T-helper 1 cell treated with Interleukin-12 subunit alpha and Interleukin-12 subunit beta and Interleukin-4 antibody, amounts not matched to agents 30 μg/mL and 1 μg/mL, for 36 hours (primary cell): ENCODE measurements around the gene C3orf33.

Source experiments
- H3K27ac Mint-ChIP-seq: one replicate; pipeline ENCODE4 v1.8.0; 2021; ENCODE audit warnings: mild to moderate bottlenecking, mixed read lengths
- H3K27me3 Mint-ChIP-seq: one replicate; pipeline ENCODE4 v1.8.0; 2021; ENCODE audit warnings: low read depth, mixed read lengths
- H3K36me3 Mint-ChIP-seq: one replicate; pipeline ENCODE4 v1.8.0; 2021; ENCODE audit warnings: low read depth, mixed read lengths
- H3K4me1 Mint-ChIP-seq: one replicate; pipeline ENCODE4 v1.8.0; 2021; ENCODE audit warnings: low read depth, mixed read lengths
- H3K4me3 Mint-ChIP-seq: one replicate; pipeline ENCODE4 v1.8.0; 2021; ENCODE audit warnings: mild to moderate bottlenecking, moderate library complexity, mixed read lengths
- H3K9me3 Mint-ChIP-seq: one replicate; pipeline ENCODE4 v1.8.0; 2021; ENCODE audit warnings: mixed read lengths

Gene C3orf33

GRCh38 chr3:155757577-155757976 lies 48.5 kb downstream of the C3orf33 start:
- no peaks in the 10 kb centered on the region for H3K4me1 Mint-ChIP-seq
- no peaks in the 10 kb centered on the region for H3K36me3 Mint-ChIP-seq
- no peaks in the 10 kb centered on the region for H3K27me3 Mint-ChIP-seq
- H3K4me3 Mint-ChIP-seq = no peak overlapping the region
- no peaks in the 10 kb centered on the region for H3K9me3 Mint-ChIP-seq
- no peak overlapping the region for H3K27ac Mint-ChIP-seq

DNA sequence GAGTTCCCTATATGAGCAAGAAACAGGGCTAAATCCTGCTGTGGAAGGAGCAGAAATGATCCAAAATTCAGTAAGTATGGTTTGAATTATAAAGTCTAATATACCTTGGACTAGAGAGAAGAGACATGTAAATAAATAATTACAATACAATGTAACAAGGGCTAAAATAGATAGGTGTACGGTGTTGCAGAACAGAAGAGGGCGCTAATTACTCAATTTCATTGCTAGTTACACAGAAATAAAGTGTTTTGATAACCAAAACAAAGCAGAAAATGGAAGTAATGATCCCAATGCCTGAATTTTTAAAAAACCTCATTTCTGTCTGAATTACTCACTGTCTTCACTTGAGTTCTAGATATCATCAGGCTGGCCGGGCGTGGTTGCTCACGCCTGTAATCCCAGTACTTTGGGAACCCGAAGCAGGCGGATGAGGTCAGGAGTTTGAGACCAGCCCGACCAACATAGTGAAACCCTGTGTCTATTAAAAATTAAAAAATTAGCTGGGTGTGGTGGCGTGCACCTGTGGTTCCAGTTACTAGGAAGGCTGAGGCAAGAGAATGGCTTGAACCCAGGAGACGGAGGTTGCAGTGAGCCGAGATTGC lies 52.9 kb downstream of the C3orf33 start:
- Mint-ChIP-seq H3K36me3 (no peaks in the 10 kb centered on the region), H3K27me3 (peaks cover 6% of the 10 kb centered on the region), H3K27ac (no peak overlapping the region), H3K9me3 (no peaks in the 10 kb centered on the region), H3K4me1 (no peaks in the 10 kb centered on the region), H3K4me3 (no peak overlapping the region)

DNA sequence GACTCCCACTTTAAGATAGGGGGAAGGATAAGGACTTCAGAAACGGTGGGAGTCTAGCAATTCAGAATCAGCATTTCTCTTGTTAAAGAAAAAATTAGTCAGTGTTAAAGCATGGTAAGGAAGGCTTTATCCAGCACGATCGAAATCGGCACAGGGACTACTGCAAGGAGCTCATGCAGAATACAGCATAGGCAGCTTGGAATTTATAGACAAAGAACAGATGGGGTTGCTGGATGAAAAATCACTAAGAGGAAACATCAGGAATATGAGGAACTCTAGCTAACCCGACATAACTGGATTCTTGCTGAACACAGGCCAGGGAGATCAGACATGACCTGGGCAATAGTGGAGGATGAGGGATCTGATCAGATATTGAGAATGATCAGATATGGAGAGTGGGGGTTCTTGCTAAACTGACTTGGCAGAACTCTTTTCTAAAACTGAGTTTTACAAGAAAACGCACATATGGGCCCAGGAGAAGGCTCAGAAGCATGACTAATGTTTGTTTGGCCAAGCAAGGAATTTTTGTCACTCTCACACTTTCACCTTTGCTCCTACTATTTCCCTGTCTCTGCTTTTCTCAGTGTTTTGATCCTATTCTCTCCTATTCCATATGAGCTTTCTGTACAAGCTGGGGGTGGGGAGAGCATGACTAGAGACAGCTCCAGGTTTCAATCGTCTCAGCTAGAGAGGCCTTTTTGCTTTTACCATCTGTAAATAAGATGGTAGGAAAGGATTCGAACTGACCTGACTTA lies 57.3 kb downstream of the C3orf33 start:
- no peak overlapping the region for H3K27ac Mint-ChIP-seq
- no peak overlapping the region for H3K4me3 Mint-ChIP-seq
- H3K4me1 Mint-ChIP-seq = peaks cover 13% of the 10 kb centered on the region
- no peaks in the 10 kb centered on the region for H3K36me3 Mint-ChIP-seq
- H3K27me3 Mint-ChIP-seq = peaks cover 49% of the 10 kb centered on the region
- no peaks in the 10 kb centered on the region for H3K9me3 Mint-ChIP-seq

GRCh38 chr3:155747946-155748290 lies 58.2 kb downstream of the C3orf33 start:
- Mint-ChIP-seq H3K4me1 (peaks cover 16% of the 10 kb centered on the region), H3K27ac (no peak overlapping the region), H3K4me3 (no peak overlapping the region), H3K27me3 (peaks cover 58% of the 10 kb centered on the region), H3K9me3 (no peaks in the 10 kb centered on the region), H3K36me3 (no peaks in the 10 kb centered on the region)

DNA sequence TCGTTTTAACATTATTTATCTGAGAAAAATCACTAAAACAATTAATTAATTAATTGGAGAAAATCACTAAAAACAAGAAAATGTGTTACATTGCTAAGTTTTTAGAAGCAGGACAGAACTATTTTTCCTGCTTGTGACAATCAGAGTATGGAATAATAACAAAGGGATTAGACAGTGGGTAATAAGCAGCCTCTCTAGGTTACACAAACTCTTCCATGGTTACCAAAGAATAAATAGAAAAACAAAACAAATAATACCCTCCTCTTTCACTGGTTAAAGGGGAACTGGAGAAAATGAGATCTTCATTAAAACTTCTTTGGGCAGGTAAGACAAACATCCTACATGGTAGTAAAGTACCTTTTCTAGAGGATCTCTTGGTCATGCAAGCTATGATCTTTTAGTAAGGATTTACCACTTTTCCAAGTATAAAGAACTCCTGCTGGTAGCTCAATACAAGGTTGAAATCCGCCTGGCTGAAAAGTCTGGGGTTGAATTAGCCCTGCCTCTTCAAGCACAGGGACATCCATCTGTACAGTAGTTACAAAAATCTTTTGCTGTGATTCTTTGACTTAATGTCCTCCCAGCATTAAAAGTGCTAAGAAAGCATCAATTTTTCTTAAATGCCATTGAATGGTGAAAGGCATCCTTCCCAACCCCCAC lies 58.7 kb downstream of the C3orf33 start:
- H3K4me1 Mint-ChIP-seq = peaks cover 16% of the 10 kb centered on the region
- no peak overlapping the region for H3K4me3 Mint-ChIP-seq
- H3K36me3 Mint-ChIP-seq = no peaks in the 10 kb centered on the region
- H3K27ac Mint-ChIP-seq = no peak overlapping the region
- H3K9me3 Mint-ChIP-seq = no peaks in the 10 kb centered on the region
- H3K27me3 Mint-ChIP-seq = peaks cover 63% of the 10 kb centered on the region

DNA sequence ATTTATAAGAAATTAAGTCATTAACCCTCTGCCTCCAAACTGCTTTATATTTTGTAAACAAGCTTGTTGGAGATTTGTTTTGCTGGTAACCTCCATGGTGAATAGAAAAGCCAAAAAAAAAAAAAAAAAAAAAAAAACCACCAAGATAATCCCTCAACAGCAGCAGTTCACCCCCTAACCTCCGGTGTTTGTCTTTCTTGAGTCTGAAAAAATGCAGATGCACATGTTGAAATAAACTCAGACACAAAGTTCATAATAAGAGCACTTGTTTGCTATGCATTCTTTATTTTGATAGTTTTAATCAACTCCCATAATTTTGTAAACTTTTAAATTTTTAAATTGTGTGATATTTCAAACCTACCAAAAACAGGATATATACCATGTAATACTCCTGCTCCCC lies 59.4 kb downstream of the C3orf33 start:
- Mint-ChIP-seq H3K4me3 (no peak overlapping the region), H3K27ac (no peak overlapping the region), H3K4me1 (peaks cover 16% of the 10 kb centered on the region), H3K36me3 (no peaks in the 10 kb centered on the region), H3K27me3 (peaks cover 66% of the 10 kb centered on the region), H3K9me3 (no peaks in the 10 kb centered on the region)

GRCh38 chr3:155745795-155746550 lies 60.1 kb downstream of the C3orf33 start:
- Mint-ChIP-seq H3K36me3 (no peaks in the 10 kb centered on the region), H3K27ac (no peak overlapping the region), H3K9me3 (no peaks in the 10 kb centered on the region), H3K27me3 (peaks cover 71% of the 10 kb centered on the region), H3K4me3 (peak overlapping the region; percentile 76), H3K4me1 (peaks cover 16% of the 10 kb centered on the region)

DNA sequence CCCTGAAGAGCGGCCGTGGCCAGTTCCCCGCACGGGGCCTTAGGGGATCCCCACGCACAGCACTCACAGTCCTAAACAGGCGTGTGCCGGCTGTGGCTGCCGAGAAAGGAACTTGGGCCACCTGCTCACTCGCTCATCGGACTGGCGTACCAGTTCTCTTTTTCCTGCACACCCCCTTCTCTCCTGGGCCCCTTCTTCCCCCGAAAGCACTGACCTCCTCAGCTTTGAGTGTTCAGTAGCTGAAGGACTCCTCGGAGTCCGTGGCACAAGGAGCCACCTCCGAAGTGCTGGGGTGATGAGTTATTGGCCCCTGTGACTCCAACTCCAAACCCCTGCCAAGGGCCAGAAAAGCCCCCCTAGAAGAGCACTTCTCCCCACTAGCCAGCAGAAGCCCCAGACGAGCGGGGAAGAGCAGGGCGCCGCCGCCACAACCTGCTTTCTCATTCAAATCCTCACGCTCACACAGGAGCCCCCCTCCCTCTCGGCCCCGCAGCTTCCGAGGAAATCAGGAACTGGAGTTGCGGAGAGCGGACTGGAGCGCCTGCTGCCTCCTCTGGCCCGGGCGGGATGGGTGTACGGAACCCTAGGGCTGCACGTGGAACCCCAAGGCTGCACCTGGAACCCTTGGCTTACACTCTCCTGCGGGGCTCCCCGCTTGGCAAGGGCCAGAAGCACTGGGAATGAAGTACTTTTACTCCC lies 61.3 kb downstream of the C3orf33 start, which contains the start of gene PLCH1:
Gene PLCH1 (minus strand): TSS at position 446 of the 699 bp plus-strand sequence. CDS start 40,847 bp downstream, outside the sequence.
- peaks cover 16% of the 10 kb centered on the region for H3K4me1 Mint-ChIP-seq
- H3K27me3 Mint-ChIP-seq = peaks cover 75% of the 10 kb centered on the region
- no peaks in the 10 kb centered on the region for H3K9me3 Mint-ChIP-seq
- H3K4me3 Mint-ChIP-seq = peak within 1 kb of the TSS; percentile 76
- H3K36me3 Mint-ChIP-seq = no peaks in the 10 kb centered on the region
- no peak within 1 kb of the TSS for H3K27ac Mint-ChIP-seq

DNA sequence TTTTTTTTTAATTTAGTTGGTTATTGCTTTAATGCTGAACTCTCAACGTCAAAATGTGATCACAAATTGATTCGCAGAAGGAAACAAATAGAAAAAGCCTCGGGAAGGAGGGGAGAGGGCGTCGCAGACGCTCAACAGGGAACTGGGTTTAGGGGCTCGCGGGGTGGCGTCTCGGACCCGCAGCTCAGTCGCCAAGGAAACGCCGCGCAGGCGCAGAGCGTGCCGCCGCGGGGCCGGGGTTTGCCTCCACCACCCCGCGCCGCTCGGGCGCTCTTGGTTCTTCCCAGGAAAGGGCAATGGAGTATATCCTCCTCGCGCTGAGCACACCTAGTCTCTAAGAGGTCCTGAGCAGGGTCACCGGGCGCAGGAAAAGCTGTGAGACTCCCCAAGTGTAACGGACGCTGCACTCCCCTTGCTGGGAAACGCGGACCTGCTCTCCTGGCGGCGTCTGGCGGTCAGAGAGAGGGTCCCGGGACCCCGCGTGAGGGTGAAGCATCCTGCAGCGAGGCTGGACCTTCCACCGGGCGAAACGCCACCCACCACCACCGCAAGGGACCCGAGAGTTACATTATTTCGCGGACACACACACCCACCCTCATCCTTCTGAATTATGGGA lies 62.0 kb downstream of the C3orf33 start:
- peaks cover 76% of the 10 kb centered on the region for H3K27me3 Mint-ChIP-seq
- no peak overlapping the region for H3K27ac Mint-ChIP-seq

DNA sequence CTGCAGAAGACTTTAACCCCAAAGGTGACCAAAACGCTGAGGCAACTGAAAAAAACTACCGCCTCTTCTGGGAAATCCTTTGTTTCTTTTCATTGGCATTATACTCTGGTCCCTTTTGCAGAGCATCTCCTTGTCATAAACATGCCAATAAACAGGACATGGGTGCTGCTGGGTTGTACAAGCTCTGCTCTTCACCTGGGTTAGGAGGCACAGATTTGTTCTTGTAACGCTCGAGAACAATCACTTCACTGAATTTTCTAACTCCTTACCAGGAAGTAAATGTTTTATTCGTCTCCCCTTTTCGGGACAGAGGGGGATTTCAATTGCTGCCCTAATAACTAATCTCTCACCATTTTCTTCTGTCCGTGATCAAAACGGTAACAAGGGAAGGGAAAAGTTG lies 62.5 kb downstream of the C3orf33 start:
- no peaks in the 10 kb centered on the region for H3K36me3 Mint-ChIP-seq
- no peak overlapping the region for H3K27ac Mint-ChIP-seq
- peaks cover 16% of the 10 kb centered on the region for H3K4me1 Mint-ChIP-seq
- H3K27me3 Mint-ChIP-seq = peaks cover 77% of the 10 kb centered on the region
- peak overlapping the region; percentile 76 for H3K4me3 Mint-ChIP-seq
- no peaks in the 10 kb centered on the region for H3K9me3 Mint-ChIP-seq

More for the DNA sequence above, 62.0 kb downstream of the C3orf33 start:
- H3K36me3 Mint-ChIP-seq = no peaks in the 10 kb centered on the region
- no peaks in the 10 kb centered on the region for H3K9me3 Mint-ChIP-seq
- H3K4me3 Mint-ChIP-seq = peak overlapping the region; percentile 76
- H3K4me1 Mint-ChIP-seq = peaks cover 16% of the 10 kb centered on the region

DNA sequence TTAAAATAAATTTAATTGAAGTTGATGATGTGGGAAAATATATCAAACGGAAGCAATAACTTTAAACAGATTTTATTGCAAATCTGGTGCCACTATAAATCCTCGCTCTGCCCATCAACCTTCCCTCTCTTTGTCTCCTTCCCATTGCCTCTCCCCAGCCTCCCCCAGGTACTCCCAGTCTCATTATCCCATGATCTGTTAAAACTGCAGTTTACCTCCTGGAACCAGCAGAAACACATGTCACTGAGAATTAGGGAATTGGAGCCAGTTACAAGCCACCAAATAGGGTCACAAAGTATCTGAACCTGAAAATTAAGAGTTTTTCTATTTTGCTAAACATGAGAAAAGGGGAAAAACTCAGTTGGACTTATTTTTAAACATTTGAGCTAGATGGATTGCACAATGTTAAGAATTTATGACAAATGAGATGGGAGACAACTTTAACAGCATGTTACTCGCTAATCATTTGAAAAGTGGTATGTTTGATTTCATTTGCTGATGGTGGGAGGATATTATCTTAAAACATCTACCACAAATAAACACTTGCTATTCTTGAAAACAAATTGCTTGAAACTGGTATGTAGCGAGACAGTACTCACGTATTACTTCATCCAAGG lies 63.6 kb downstream of the C3orf33 start:
- Mint-ChIP-seq H3K27ac (no peak overlapping the region), H3K4me1 (peaks cover 20% of the 10 kb centered on the region), H3K27me3 (peaks cover 73% of the 10 kb centered on the region), H3K9me3 (no peaks in the 10 kb centered on the region), H3K4me3 (no peak overlapping the region), H3K36me3 (no peaks in the 10 kb centered on the region)

DNA sequence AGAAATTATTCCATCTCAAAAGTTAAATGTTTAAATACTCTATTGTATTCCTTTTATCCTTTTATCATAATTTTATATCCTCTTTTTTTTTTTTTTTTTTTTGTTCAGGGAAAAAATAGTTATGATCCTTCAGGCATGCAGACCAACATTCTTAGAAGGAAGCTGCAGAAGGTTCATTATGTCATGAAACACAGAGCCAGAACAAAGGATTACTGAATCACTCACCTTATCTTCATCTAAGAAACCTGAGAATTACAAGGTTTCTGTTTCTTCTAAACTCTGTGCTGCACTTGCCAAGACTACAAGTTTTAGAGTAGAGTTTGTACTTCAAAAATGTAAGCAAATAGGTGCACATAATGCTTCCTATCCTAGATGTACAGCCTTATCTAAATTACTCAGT lies 64.5 kb downstream of the C3orf33 start:
- no peak overlapping the region for H3K27ac Mint-ChIP-seq
- H3K36me3 Mint-ChIP-seq = no peaks in the 10 kb centered on the region
- no peaks in the 10 kb centered on the region for H3K9me3 Mint-ChIP-seq
- H3K27me3 Mint-ChIP-seq = peaks cover 68% of the 10 kb centered on the region
- H3K4me3 Mint-ChIP-seq = no peak overlapping the region
- H3K4me1 Mint-ChIP-seq = peaks cover 20% of the 10 kb centered on the region

GRCh38 chr3:155741101-155741500 lies 65.0 kb downstream of the C3orf33 start:
- no peaks in the 10 kb centered on the region for H3K36me3 Mint-ChIP-seq
- H3K4me3 Mint-ChIP-seq = no peak overlapping the region
- no peaks in the 10 kb centered on the region for H3K9me3 Mint-ChIP-seq
- peaks cover 20% of the 10 kb centered on the region for H3K4me1 Mint-ChIP-seq
- H3K27ac Mint-ChIP-seq = no peak overlapping the region
- H3K27me3 Mint-ChIP-seq = peaks cover 63% of the 10 kb centered on the region
